ENCODE data around the gene STEEP1. TPM values are rescaled to one million over a fixed set of nuclear protein-coding genes. Genes with fewer than 3 reads are reported as not detected.

STEEP1 gene
- total and polyA plus RNA-seq, 2 of the 13 experiments (the other 11 are each of a cell fraction or from before 2014, with no cell fraction given), result 7.7 to 23.1 TPM

- Histone ChIP-seq H3K79me2 (ENCODE audit: insufficient read depth, low read length) (no peaks in the 10 kb centered on the region), H3K4me1 (ENCODE audit: insufficient read depth, low read length) (no peaks in the 10 kb centered on the region), H3K4me2 (ENCODE audit: low read depth, low read length) (no peak overlapping the region), H3K36me3 (replicated peaks in 1 of 2; ENCODE audit: control insufficient read depth in 1 of 2, insufficient read depth in 2 of 2, low read length in 2 of 2) (peaks cover 0 to 9% of the 10 kb centered on the region in 2 experiments; a peak in 2 of 5 replicates), H3K27ac (ENCODE audit: extremely low read length, insufficient read depth, low read length) (no peak overlapping the region), H3K9ac (ENCODE audit: insufficient read depth, low read depth, low read length) (no peak overlapping the region), H2AFZ (ENCODE audit: low read length) (no peak overlapping the region), H3K4me3 (replicated peaks in 1 of 3; ENCODE audit: insufficient read depth in 1 of 3, low read depth in 2 of 3, low read length in 3 of 3) (no peak overlapping the region), H4K20me1 (ENCODE audit: insufficient read depth, low read length) (no peaks in the 10 kb centered on the region), H3K27me3 (ENCODE audit: control insufficient read depth in 1 of 2, insufficient read depth in 2 of 2, low read length in 2 of 2) (no peaks in the 10 kb centered on the region), H3K9me3 (ENCODE audit: low read length) (no peaks in the 10 kb centered on the region)
- no TSS peak for BruUV-seq (replicated peaks)
- TF ChIP-seq ATF3 (CRISPR knock-in tag; IDR thresholded peaks at IDR 0.05) (no peak), ZBTB33 (CRISPR knock-in tag; IDR thresholded peaks at IDR 0.05) (no peak), ZNF256 (CRISPR knock-in tag; conservative IDR thresholded peaks at IDR 0.05) (no peak), ZSCAN5A (CRISPR knock-in tag; IDR thresholded peaks at IDR 0.05; ENCODE audit: borderline replicate concordance) (no peak), ZNF446 (CRISPR knock-in tag; IDR thresholded peaks at IDR 0.05) (no peak), ZNF879 (CRISPR knock-in tag; IDR thresholded peaks at IDR 0.05) (no peak), ZNF335 (CRISPR knock-in tag; IDR thresholded peaks at IDR 0.05) (no peak), HINFP (CRISPR knock-in tag; IDR thresholded peaks at IDR 0.05; ENCODE audit: low read depth) (no peak), DMAP1 (CRISPR knock-in tag; IDR thresholded peaks at IDR 0.05) (no peak), LRRFIP1 (CRISPR knock-in tag; conservative IDR thresholded peaks at IDR 0.05) (no peak), SETDB1 (CRISPR knock-in tag; IDR thresholded peaks at IDR 0.05; ENCODE audit: borderline replicate concordance) (no peak), RFXAP (CRISPR knock-in tag; IDR thresholded peaks at IDR 0.05; ENCODE audit: borderline replicate concordance) (no peak), RBM39 (IDR thresholded peaks at IDR 0.05; ENCODE audit: low read depth, low read length, poor library complexity, severe bottlenecking) (no peak), HHEX (CRISPR knock-in tag; IDR thresholded peaks at IDR 0.05) (no peak), KDM4B (CRISPR knock-in tag; IDR thresholded peaks at IDR 0.05) (no peak)
- TF ChIP-seq, protein P1, sequence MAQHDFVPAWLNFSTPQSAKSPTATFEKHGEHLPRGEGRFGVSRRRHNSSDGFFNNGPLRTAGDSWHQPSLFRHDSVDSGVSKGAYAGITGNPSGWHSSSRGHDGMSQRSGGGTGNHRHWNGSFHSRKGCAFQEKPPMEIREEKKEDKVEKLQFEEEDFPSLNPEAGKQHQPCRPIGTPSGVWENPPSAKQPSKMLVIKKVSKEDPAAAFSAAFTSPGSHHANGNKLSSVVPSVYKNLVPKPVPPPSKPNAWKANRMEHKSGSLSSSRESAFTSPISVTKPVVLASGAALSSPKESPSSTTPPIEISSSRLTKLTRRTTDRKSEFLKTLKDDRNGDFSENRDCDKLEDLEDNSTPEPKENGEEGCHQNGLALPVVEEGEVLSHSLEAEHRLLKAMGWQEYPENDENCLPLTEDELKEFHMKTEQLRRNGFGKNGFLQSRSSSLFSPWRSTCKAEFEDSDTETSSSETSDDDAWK (CRISPR knock-in tag; IDR thresholded peaks at IDR 0.05), result no peak
- in situ Hi-C loops (cut with HindIII; ENCODE audit: extremely low pct_ligation_motif_present, low pct_unique_long_range_greater_than_20kb) (no loop called here), intact Hi-C loops (cut with micrococcal nuclease; ENCODE audit: unreplicated experiment) (no loop called here)
- ChIA-PET CTCF (ENCODE audit: low intra/inter-chr PET ratio, low total read pairs) (no interaction called here), POLR2A (no interaction called here)
- WGBS (ENCODE audit: low lambda C conversion rate), result 65% methylated on average over 3 of the region's 3 CpGs
- no peak for ATAC-seq
- no peak for FAIRE-seq
- no peak for DNase-seq (ENCODE audit: low spot score)
Observed at GRCh38 chrX:119537487-119537886, 27.7 kb downstream of the STEEP1 start.

Measured in HepG2 (cell line).